Right cardiac atrium (tissue), 5 donors: ENCODE results near the gene COPZ2. TPM values are rescaled to one million over a fixed set of nuclear protein-coding genes. Genes with fewer than 3 reads are reported as not detected.
"Not testable (repeated sequence)": the region's sequence is repeated elsewhere in the genome, so short reads cannot be mapped to it uniquely, and the experiment has no call there.

ENCODE experiments used
- ATAC-seq, 2 donors: fragments of 200-7000 bp; cut with Tn5 transposase; one replicate each; pipeline versions ENCODE4 v1.8.0 to v1.9.1; 2020; ENCODE audit warnings: moderate library complexity in 2 of 2, mild to moderate bottlenecking in 1 of 2
- DNase-seq, 3 donors: peaks; one replicate each; pipeline ENCODE4 v3.0.0-alpha.2; 2020
- H3K27ac ChIP-seq: one replicate; pipeline ENCODE4 v1.5.1; 2013; ENCODE audit warnings: mild to moderate bottlenecking, low read length, control low read depth, moderate library complexity
- H3K27me3 ChIP-seq: one replicate; pipeline ENCODE4 v1.6.1; 2013; ENCODE audit not compliant: control insufficient read depth, insufficient read depth
- H3K4me1 ChIP-seq: one replicate; pipeline ENCODE4 v1.6.1; 2013; ENCODE audit warnings: low read length; ENCODE audit not compliant: control insufficient read depth, insufficient read depth
- H3K4me3 ChIP-seq: one replicate; pipeline ENCODE4 v1.5.1; 2013; ENCODE audit warnings: low read length, control low read depth
- H3K9me3 ChIP-seq: one replicate; pipeline ENCODE4 v1.6.1; 2013; ENCODE audit warnings: low read length; ENCODE audit not compliant: control insufficient read depth
- WGBS: extraction: QIAGEN DNeasy Blood & Tissue Kit; methylation state at CpG from one replicate; pipeline ENCODE4 v1.1.7; 2013; 5-methylcytosine and 5-hydroxymethylcytosine counted together
- intact Hi-C, 4 donors: fragments of 100-400 bp; cut with DNase I; formaldehyde crosslinking; loops; one replicate each; pipeline versions ENCODE4 v1.11.0 to v1.14.0; 2022 to 2023
- polyA plus RNA-seq: library from polyadenylated mRNA; stranded (reverse); fragments of 200-250 nt; gene quantifications from one replicate; pipeline ENCODE4 v1.2.3, GENCODE V29; 2013
- total RNA-seq, 4 donors: library from RNA; stranded (reverse); fragmentation: NEBNext Ultra II Directional; extraction: Animal tissue kit (Norgen Biotek cat#: 25700); gene quantifications; one replicate each; pipeline ENCODE4 v1.2.1, GENCODE V29; 2021
- donor health status: healthy with polysubstance abuse.
- donor health status: DM: no; HTN: yes; CAD: no.
- donor health status: DM: no; HTN: no; CAD: no.
- donor health status: DM: no; HTN: yes; CAD: no; lungs with severe emphysema.
- donor health status: DM: yes; HTN: yes; CAD: no.

COPZ2 gene
- total and polyA plus RNA-seq, 5 donors = 51.8 to 74.8 (median 65.9) TPM

DNA sequence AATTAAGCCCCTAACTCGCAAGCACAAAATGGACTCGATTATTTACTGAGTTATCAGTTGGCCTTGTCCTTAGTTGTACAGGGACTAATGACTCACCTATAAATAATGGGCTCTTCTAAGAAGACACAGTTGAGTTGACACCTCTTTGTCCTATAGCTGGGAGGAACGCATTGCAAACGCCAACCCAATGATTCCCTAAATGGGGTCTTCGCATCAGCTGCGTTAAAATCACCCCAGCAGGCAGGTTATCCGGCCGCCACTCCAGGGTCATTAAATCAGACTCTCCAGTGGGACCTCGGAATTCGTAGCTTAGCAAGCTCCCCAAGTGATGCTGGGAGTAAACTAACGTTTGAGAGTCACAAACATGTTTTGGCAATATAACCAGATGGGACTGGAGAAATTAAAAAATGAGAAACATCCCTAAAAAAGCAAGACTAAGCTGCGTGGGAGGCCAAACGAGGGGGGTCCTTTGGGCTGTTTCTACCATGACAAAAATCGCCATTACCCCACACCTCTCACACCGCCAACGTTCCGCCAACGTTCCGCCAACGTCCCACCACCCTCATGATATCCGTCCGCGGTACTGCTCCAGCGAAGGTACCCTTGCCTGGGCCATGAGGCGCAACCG lies 9.6 kb upstream of the COPZ2 start:
- H3K27ac ChIP-seq = peak overlapping the region; percentile 98
- H3K27me3 ChIP-seq = no peaks in the 10 kb centered on the region
- H3K9me3 ChIP-seq = no peaks in the 10 kb centered on the region
- H3K4me3 ChIP-seq = peak overlapping the region; percentile 62
- 6% methylated on average over 26 of the region's 26 CpGs for WGBS
- peaks cover 16% of the 10 kb centered on the region for H3K4me1 ChIP-seq
- no peak for ATAC-seq
- DNase-seq = peak in 1 of 3 donors; percentile 29
- intact Hi-C loops = no loop called here

DNA sequence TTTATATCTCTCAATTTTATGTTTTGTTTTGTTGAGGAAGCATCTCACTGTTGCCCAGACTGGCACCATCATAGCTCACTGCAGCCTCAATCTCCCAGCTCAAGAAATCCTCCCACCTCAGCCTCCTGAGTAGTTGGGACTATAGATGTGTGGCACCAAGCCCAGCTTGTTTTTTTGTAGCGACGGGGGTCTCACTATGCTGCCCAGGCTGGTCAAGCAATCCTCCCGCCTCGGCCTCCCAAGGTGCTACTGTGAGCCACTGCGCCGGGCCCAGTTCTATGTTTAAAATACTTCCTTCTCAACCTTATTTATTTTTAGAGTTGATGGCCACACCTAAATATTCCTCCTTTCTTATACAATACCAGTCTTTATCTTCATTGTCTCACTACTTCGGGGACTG lies 8.7 kb upstream of the COPZ2 start:
- no peaks in the 10 kb centered on the region for H3K27me3 ChIP-seq
- WGBS = 90% methylated on average over 7 of the region's 7 CpGs
- H3K4me3 ChIP-seq = no peak overlapping the region
- DNase-seq (no peak), ATAC-seq (no peak)
- intact Hi-C loops = no loop called here
- H3K27ac ChIP-seq = no peak overlapping the region
- H3K4me1 ChIP-seq = peaks cover 12% of the 10 kb centered on the region
- no peaks in the 10 kb centered on the region for H3K9me3 ChIP-seq

DNA sequence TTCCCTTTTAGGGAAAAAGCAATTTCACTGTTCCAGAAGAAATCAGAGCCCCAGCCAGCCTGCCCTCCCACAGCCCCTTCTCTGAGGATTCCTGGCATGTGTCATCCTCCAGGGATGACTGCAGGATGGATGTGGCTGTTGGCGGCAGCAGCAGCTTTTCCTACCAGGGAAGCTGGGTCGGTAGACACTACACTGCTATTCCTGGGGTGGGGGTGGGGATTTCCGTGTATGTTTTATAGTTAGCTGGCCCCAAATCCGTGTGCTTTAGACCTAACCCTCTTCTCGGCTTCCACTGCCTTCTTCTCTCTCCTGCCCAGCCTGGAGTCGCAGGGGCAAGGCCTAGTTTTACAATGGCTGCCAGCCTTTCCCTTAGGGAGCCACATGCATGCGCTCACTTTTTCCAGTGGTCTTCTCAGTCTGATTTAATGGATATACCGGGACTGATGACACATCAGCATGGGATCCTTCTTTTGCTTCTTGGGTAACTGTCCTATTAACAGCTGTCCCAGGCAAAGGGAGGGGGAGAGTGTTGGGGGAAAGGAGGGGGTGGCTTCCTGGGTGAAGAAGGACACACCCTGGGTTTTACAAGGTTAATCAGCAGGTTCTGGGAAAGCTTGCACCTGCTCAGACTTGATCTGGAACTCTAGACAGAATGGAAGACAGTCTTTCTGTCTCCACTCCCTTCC lies 7.9 kb upstream of the COPZ2 start:
- peak in 2 of 3 donors; percentile 73 to 74 for DNase-seq
- H3K27ac ChIP-seq = peak overlapping the region; percentile 12
- WGBS = 41% methylated on average over 8 of the region's 8 CpGs
- H3K4me3 ChIP-seq = no peak overlapping the region
- no peak for ATAC-seq
- no peaks in the 10 kb centered on the region for H3K9me3 ChIP-seq
- H3K27me3 ChIP-seq = no peaks in the 10 kb centered on the region
- peaks cover 6% of the 10 kb centered on the region for H3K4me1 ChIP-seq
- intact Hi-C loops = no loop called here

DNA sequence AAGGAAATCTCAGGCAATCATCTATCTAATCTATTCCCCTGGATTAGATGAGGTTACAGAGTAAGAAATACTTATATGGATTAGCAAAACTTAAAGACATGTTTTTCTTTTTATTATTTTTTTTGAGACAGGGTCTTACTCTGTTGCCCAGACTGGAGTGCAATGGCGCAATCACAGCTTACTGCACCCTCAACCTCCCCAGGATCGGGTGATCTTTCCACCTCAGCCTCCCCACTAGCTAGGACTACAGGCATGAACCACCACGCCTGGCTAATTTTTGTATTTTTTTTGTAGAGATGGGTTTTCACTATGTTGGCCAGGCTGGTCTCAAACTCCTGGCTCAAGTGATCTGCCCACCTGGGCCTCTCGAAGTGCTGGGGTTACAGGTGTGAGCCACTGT lies 7.3 kb upstream of the COPZ2 start:
- Histone ChIP-seq H3K4me3 (no peak overlapping the region), H3K27me3 (no peaks in the 10 kb centered on the region), H3K27ac (no peak overlapping the region), H3K4me1 (peaks cover 6% of the 10 kb centered on the region), H3K9me3 (no peaks in the 10 kb centered on the region)
- DNase-seq (no peak), ATAC-seq (no peak)
- intact Hi-C loops = no loop called here
- 84% methylated on average over 4 of the region's 4 CpGs for WGBS

DNA sequence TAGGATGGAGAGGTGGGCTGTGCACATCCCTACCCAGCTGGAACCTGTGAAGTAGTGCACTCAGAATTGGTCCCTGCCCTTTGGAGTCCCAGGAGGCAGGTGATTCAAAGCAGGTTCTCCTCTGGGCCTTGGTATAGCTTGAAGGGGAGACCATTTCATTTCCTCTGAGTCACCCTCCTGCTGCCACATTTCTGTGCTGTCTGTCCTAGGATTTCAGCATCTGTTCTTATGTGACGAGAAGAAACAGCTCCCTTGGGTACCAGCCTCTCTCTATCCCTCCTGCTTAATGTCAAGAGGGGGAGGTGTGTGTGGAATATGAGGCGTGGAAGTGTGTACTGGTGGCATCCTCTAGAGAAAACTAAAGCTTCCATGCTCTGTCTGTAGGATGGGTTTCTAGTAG lies 5.6 kb upstream of the COPZ2 start:
- no peak for ATAC-seq
- DNase-seq = no peak
- Histone ChIP-seq H3K9me3 (no peaks in the 10 kb centered on the region), H3K4me3 (no peak overlapping the region), H3K4me1 (peaks cover 6% of the 10 kb centered on the region), H3K27me3 (no peaks in the 10 kb centered on the region), H3K27ac (no peak overlapping the region)
- 73% methylated on average over 2 of the region's 2 CpGs for WGBS
- intact Hi-C loops = no loop called here

DNA sequence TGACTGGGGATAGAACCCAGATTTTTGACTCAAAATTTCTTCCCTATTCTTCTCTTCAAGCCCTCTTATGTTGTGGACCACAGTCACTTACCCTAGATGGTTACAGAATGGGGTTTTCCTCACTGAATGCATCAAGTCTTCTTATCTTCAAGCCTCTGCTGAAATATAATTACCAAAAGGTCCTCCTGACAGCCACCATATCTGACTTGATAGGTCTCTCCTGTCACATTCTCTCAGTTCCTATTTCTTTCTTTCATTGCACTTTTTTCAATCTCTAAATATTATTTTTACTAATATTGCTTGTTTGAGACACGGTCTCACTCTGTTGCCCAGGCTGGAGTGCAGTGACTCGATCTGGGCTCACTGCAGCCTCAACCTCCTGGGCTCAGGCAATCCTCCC lies 1.1 kb upstream of the COPZ2 start:
- ATAC-seq = no peak
- DNase-seq = no peak
- Histone ChIP-seq H3K4me3 (no peak overlapping the region), H3K4me1 (no peaks in the 10 kb centered on the region), H3K9me3 (no peaks in the 10 kb centered on the region), H3K27me3 (no peaks in the 10 kb centered on the region), H3K27ac (no peak overlapping the region)
- intact Hi-C loops = no loop called here
- 91% methylated on average over 2 of the region's 2 CpGs for WGBS

DNA sequence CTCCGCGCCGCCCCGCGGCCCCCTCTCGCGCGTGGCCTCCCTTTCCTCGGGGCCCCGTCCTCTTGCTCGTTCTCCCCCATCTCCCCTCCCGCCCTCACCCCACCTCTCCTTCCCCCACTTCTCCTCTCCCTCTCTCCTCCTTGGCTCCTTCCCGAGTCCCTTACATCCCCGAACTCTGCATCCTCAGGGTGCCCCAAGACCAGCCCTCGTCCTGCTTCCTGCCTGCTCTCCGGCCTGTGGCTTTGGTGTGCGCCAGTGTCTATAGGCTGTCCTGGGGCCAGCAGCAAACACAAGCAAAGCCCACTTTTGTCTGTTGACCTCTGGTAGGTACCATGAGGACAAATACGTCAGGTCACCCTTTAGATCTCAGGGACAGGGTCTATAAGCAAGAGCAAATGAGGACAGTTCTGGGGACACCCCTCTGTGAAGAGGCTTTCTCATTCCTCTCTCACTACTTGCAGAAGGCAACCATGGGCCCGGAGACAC lies 284 bp upstream of the COPZ2 start:
- no peaks in the 10 kb centered on the region for H3K27me3 ChIP-seq
- WGBS = 7% methylated on average over 19 of the region's 19 CpGs
- H3K4me1 ChIP-seq = no peaks in the 10 kb centered on the region
- no peak for DNase-seq
- ATAC-seq = peak; percentile 18 to 25
- no peaks in the 10 kb centered on the region for H3K9me3 ChIP-seq
- no peak overlapping the region for H3K27ac ChIP-seq
- H3K4me3 ChIP-seq = peak overlapping the region; percentile 76
- intact Hi-C loops = no loop called here

DNA sequence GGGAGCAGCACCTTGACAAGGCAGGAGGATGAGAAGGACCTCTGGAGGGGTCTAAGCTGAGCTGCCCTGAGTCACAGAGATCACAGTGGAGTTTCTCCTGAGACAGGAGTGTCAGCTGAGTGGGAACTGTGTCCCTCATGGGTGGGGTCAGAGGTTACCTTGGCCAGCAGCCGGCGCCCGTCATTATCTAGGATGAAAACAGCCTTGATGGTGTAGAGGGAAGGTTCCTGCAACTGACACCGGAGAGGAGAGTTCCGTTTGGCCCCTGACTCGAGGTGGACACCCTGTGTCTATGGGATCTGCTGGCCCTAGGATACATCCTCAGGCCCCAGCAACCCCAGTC lies 933 bp downstream of the COPZ2 start:
- Histone ChIP-seq H3K27me3 (no peaks in the 10 kb centered on the region), H3K4me3 (peak overlapping the region; percentile 76), H3K9me3 (no peaks in the 10 kb centered on the region), H3K27ac (no peak overlapping the region), H3K4me1 (no peaks in the 10 kb centered on the region)
- ATAC-seq (peak in 1 of 2 donors; percentile 8), DNase-seq (peak in 1 of 3 donors; percentile 66)
- WGBS = 27% methylated on average over 6 of the region's 6 CpGs
- intact Hi-C loops = no loop called here

DNA sequence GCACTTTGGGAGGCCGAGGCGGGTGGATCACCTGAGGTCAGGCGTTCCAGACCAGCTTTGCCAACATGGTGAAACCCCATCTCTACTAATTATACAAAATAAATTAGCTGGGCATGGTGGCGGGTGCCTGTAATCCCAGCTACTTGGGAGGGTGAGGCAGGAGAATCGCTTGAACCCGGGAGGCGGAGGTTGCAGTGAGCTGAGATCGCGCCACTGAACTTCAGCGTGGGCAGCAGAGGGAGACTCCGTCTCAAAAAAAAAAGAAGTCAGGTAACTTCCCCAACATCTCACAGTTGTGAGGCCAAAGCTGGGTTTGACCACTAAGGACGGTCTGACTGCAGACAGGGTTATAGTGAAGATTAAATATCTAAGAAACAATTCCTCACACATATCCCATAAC lies 2.9 kb downstream of the COPZ2 start:
- intact Hi-C loops, H3K4me3 ChIP-seq, H3K9me3 ChIP-seq, H3K4me1 ChIP-seq, H3K27ac ChIP-seq, H3K27me3 ChIP-seq, ATAC-seq, DNase-seq: not testable (repeated sequence)
- 89% methylated on average over 12 of the region's 12 CpGs for WGBS

DNA sequence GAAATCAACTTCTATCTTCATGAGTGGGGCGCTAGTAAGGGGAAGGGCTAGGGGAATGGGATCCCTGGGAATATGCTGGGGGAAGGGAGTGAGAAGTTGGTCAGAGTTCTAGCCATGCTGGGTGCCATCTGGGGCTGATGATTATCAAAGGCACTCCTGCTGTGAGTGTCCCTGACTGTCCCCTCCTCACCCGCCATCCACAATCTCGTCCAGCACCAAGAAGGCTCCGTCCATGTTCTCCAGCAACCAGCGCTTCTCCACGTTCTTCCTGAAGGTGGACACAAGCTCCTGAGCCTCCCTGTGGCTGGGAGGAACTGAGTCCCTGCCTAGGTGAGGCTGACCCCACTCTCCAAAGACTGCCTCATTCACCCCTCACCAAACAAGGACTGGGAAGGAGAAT lies 5.6 kb downstream of the COPZ2 start:
- Histone ChIP-seq H3K9me3 (no peaks in the 10 kb centered on the region), H3K27ac (no peak overlapping the region), H3K4me3 (no peak overlapping the region), H3K27me3 (no peaks in the 10 kb centered on the region), H3K4me1 (peaks cover under 1% of the 10 kb centered on the region)
- intact Hi-C loops = no loop called here
- no peak for ATAC-seq
- DNase-seq = no peak
- 87% methylated on average over 6 of the region's 6 CpGs for WGBS

DNA sequence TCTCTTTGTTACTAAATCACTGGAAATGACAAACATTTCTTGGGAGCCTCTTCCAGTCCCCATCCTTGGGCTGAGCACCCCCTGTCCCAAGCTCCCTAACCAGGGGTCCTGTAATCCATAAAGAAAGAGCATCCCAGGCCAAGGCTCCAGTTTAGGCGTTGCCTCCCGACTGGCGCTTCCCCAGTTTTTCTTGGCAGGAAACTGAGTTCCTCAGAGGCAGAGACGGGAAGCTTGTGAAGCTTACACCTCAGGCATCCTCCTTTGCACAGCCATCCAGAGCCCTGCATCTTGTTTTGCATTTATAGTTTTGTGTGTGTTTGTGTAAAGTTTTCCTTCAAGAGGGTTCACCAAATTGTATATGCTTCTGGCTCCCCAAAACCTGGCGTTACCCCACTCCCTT lies 7.1 kb downstream of the COPZ2 start:
- Histone ChIP-seq H3K27ac (peak overlapping the region; percentile 2), H3K4me3 (no peak overlapping the region), H3K4me1 (peaks cover 6% of the 10 kb centered on the region), H3K9me3 (no peaks in the 10 kb centered on the region), H3K27me3 (no peaks in the 10 kb centered on the region)
- ATAC-seq (peak in 1 of 2 donors; percentile 47), DNase-seq (peak in 2 of 3 donors; percentile 51 to 78)
- WGBS = 38% methylated on average over 5 of the region's 5 CpGs
- intact Hi-C loops = no loop called here
